DND-41 (cell line): ENCODE measurements around the gene ASPG.

ENCODE experiments used
- ATAC-seq: fragments of 200-7000 bp; cut with Tn5 transposase; 3 replicates; pipeline ENCODE4 v1.9.1; 2021; ENCODE audit warnings: low read depth; ENCODE audit not compliant: insufficient read depth
- DNase-seq: peaks from one replicate; pipeline ENCODE4 v3.0.0-alpha.2; 2020
- H2AFZ ChIP-seq: 2 replicates; pipeline ENCODE4 v1.6.0; 2012; ENCODE audit warnings: low read depth, low read length
- H3K27ac ChIP-seq: 2 replicates; pipeline ENCODE4 v1.5.1; 2012; ENCODE audit warnings: low read length, inconsistent platforms
- H3K27me3 ChIP-seq: fragments of 200-600 bp; sonication (generic); 2 replicates; pipeline ENCODE4 v1.6.0; 2012; ENCODE audit warnings: low read length, mild to moderate bottlenecking, inconsistent platforms; ENCODE audit not compliant: insufficient read depth, poor library complexity
- H3K36me3 ChIP-seq: 2 replicates; pipeline ENCODE4 v1.5.1; 2012; ENCODE audit warnings: low read length, inconsistent platforms; ENCODE audit not compliant: insufficient read depth
- H3K4me1 ChIP-seq: 2 replicates; pipeline ENCODE4 v1.5.1; 2012; ENCODE audit warnings: mild to moderate bottlenecking, low read length; ENCODE audit not compliant: insufficient read depth
- H3K4me2 ChIP-seq: 2 replicates; pipeline ENCODE4 v1.6.0; 2012; ENCODE audit warnings: mild to moderate bottlenecking, moderate library complexity, low read length, inconsistent platforms; ENCODE audit not compliant: insufficient read depth
- H3K4me3 ChIP-seq, 2 experiments: fragments of 200-600 bp in 1 of 2; shearing (Covaris generic) in 1 of 2; 2 replicates each; pipeline ENCODE4 v1.5.1; 2012 to 2016; ENCODE audit warnings: inconsistent platforms in 2 of 2, low read length in 2 of 2, mild to moderate bottlenecking in 2 of 2, low read depth in 1 of 2, moderate library complexity in 1 of 2
- H3K79me2 ChIP-seq: 2 replicates; pipeline ENCODE4 v1.6.0; 2012; ENCODE audit warnings: low read length, inconsistent platforms; ENCODE audit not compliant: insufficient read depth
- H3K9ac ChIP-seq: 2 replicates; pipeline ENCODE4 v1.6.0; 2012; ENCODE audit warnings: low read depth, mild to moderate bottlenecking, inconsistent platforms, low read length, moderate library complexity
- H3K9me3 ChIP-seq: 2 replicates; pipeline ENCODE4 v1.5.1; 2012; ENCODE audit warnings: low read length, moderate library complexity, mild to moderate bottlenecking, inconsistent platforms; ENCODE audit not compliant: insufficient read depth, severe bottlenecking
- H4K20me1 ChIP-seq: 2 replicates; pipeline ENCODE4 v1.6.0; 2012; ENCODE audit warnings: low read length; ENCODE audit not compliant: insufficient read depth
- EZH2 ChIP-seq: IDR thresholded peaks from 3 replicates; pipeline ENCODE4 v1.6.1; 2012; ENCODE audit warnings: borderline replicate concordance, low read depth, mild to moderate bottlenecking, moderate library complexity, low read length, inconsistent platforms; ENCODE audit not compliant: severe bottlenecking
- TF ChIP-seq, protein P1 (sequence below): IDR thresholded peaks from 2 replicates; pipeline ENCODE4 v1.5.1; 2012; ENCODE audit warnings: borderline replicate concordance, low read length, moderate library complexity, mild to moderate bottlenecking; ENCODE audit not compliant: poor library complexity, severe bottlenecking; ENCODE audit errors: extremely low read depth

The ASPG gene

DNA sequence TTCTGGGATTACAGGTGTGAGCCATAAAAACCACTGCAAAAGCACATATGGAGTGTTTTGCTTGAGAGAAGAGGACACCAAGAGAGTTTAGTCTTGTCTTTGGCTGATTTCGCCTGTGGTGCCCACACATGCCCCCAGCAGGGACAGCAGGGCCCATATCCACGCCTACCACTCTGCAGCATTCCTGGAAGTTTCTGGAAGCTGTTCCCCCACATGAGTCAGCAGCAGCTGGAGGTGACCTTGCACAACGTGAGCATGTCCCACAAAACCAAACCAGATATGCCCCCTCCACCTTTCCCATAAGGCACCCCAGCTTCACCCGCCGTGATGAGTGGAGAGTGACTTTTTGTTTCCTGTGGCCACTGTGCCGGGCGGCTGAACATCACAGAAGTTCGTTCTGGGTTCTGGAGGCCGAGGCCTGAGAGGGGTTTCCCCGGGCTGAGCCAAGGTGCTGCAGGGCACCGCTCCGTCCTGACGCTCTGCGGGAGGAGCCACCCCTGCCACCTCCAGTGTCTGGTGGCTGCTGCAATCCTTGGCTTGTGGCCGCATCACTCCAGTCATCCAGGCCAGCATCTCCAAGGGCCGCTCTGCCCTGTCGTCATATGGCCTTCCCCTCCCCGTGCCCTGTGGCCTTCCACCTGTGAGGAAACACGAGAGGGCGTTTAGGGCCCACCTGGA is 4.7 kb downstream of the ASPG start:
- Histone ChIP-seq H3K9me3 (no peaks in the 10 kb centered on the region), H3K27me3 (no peaks in the 10 kb centered on the region), H3K79me2 (no peaks in the 10 kb centered on the region), H3K9ac (no peak overlapping the region), H2AFZ (no peak overlapping the region), H3K4me2 (no peak overlapping the region), H3K36me3 (no peaks in the 10 kb centered on the region), H4K20me1 (no peaks in the 10 kb centered on the region; the same call in 1 of the 2 replicates), H3K4me3 (no peak overlapping the region), H3K4me1 (no peaks in the 10 kb centered on the region), H3K27ac (no peak overlapping the region)
- DNase-seq (no peak), ATAC-seq (no peak)
- no peak for TF ChIP-seq EZH2
- TF ChIP-seq, protein P1, sequence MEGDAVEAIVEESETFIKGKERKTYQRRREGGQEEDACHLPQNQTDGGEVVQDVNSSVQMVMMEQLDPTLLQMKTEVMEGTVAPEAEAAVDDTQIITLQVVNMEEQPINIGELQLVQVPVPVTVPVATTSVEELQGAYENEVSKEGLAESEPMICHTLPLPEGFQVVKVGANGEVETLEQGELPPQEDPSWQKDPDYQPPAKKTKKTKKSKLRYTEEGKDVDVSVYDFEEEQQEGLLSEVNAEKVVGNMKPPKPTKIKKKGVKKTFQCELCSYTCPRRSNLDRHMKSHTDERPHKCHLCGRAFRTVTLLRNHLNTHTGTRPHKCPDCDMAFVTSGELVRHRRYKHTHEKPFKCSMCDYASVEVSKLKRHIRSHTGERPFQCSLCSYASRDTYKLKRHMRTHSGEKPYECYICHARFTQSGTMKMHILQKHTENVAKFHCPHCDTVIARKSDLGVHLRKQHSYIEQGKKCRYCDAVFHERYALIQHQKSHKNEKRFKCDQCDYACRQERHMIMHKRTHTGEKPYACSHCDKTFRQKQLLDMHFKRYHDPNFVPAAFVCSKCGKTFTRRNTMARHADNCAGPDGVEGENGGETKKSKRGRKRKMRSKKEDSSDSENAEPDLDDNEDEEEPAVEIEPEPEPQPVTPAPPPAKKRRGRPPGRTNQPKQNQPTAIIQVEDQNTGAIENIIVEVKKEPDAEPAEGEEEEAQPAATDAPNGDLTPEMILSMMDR, result no peak

- H3K27ac ChIP-seq, result no peak overlapping the region
Observed at GRCh38 chr14:104091061-104091926, 5.8 kb downstream of the ASPG start.

DNA sequence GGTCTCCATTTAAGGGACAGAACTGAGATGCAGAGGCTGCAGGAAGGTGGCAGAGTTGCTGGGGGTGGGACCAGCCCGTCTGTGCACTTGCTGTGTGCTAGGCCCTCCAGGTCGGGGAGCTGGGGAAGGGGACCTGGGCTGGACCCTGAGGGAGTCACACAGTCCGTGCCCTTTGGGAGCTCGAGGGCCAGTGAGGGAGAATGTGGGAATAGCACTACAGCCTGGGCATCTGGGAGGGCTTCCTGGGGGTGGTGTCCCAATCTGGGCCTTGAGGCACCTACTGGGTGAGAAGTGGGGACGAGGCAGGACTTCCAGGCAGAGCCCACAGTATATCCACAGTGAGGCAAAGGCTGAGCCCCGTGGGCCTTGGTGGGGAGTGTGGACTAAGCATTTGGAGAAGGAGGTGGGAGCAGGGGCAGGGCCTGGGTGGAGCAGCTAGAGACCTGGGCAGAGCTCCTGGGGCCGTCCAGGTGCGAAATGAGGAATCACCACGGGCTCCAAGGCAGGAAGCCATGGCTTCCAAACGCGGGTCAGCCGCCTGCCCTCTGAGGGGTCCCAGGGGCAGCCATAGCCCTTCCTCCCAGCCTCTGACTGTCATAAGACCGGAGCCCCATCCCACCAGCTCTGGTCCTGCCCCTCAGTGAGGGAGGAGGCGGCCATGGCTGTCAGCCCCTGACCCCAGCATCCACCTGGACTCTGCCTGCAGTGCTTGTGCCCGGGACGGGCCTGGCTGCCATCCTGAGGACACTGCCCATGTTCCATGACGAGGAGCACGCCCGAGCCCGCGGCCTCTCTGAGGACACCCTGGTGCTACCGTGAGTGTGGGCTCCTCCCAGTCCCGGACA is 6.6 kb downstream of the ASPG start:
- Histone ChIP-seq H3K9me3 (no peaks in the 10 kb centered on the region), H4K20me1 (no peaks in the 10 kb centered on the region; the same call in 1 of the 2 replicates), H3K36me3 (no peaks in the 10 kb centered on the region), H3K4me3 (no peak overlapping the region), H3K79me2 (no peaks in the 10 kb centered on the region), H3K27me3 (no peaks in the 10 kb centered on the region), H2AFZ (no peak overlapping the region), H3K4me1 (no peaks in the 10 kb centered on the region), H3K27ac (no peak overlapping the region), H3K9ac (no peak overlapping the region), H3K4me2 (no peak overlapping the region)
- DNase-seq, result no peak
- no peak for ATAC-seq
- no peak for TF ChIP-seq EZH2
- TF ChIP-seq, protein P1, result no peak

More at GRCh38 chr14:104091061-104091926, 5.8 kb downstream of the ASPG start:
- no peak for DNase-seq
- Histone ChIP-seq H3K9ac (no peak overlapping the region), H3K36me3 (no peaks in the 10 kb centered on the region), H3K79me2 (no peaks in the 10 kb centered on the region), H3K4me1 (no peaks in the 10 kb centered on the region), H3K27me3 (no peaks in the 10 kb centered on the region), H3K9me3 (no peaks in the 10 kb centered on the region), H2AFZ (no peak overlapping the region), H3K4me3 (no peak overlapping the region), H3K4me2 (no peak overlapping the region), H4K20me1 (no peaks in the 10 kb centered on the region; the same call in 1 of the 2 replicates)
- no peak for ATAC-seq
- TF ChIP-seq, protein P1, result no peak
- TF ChIP-seq EZH2, result no peak
